Keratinocyte (primary cell): ENCODE measurements around the gene EWSR1. TPM values are rescaled to one million over a fixed set of nuclear protein-coding genes. Genes with fewer than 3 reads are reported as not detected.

Source experiments
- DNase-seq: peaks from one replicate; pipeline ENCODE4 v3.0.0-alpha.2; 2011; ENCODE audit warnings: low read depth, missing footprints, low spot score
- FAIRE-seq: peaks from 2 replicates; lab custom pipeline; 2011; peaks lifted over from hg19 to GRCh38; lab: Jason Lieb, UNC
- H2AFZ ChIP-seq: 2 replicates; pipeline ENCODE4 v1.6.0; 2012; ENCODE audit warnings: low read length, control low read depth, inconsistent platforms; ENCODE audit not compliant: control insufficient read depth
- H3K27ac ChIP-seq: 2 replicates; pipeline ENCODE4 v1.5.1; 2011; ENCODE audit warnings: low read length; ENCODE audit not compliant: control insufficient read depth, insufficient read depth
- H3K27me3 ChIP-seq: 3 replicates; pipeline ENCODE4 v1.6.0; 2011; ENCODE audit warnings: low read length; ENCODE audit not compliant: control insufficient read depth, insufficient read depth; ENCODE audit errors: extremely low read depth
- H3K36me3 ChIP-seq, 2 experiments: 2 replicates in 1 of 2; 3 replicates in 1 of 2; pipeline ENCODE4 v1.5.1; 2011; ENCODE audit warnings: low read length in 2 of 2, mild to moderate bottlenecking in 1 of 2; ENCODE audit not compliant: control insufficient read depth in 2 of 2, insufficient read depth in 2 of 2; ENCODE audit errors: extremely low read depth in 1 of 2
- H3K4me1 ChIP-seq: 3 replicates; pipeline ENCODE4 v1.5.1; 2011; ENCODE audit warnings: low read length; ENCODE audit not compliant: control insufficient read depth, insufficient read depth; ENCODE audit errors: extremely low read depth
- H3K4me2 ChIP-seq: 3 replicates; pipeline ENCODE4 v1.6.0; 2011; ENCODE audit warnings: low read depth, low read length; ENCODE audit not compliant: control insufficient read depth, insufficient read depth; ENCODE audit errors: extremely low read depth
- H3K4me3 ChIP-seq, 3 experiments: fragments of 200-600 bp in 1 of 3; sonication (generic) in 1 of 3; 2 replicates in 2 of 3; 3 replicates in 1 of 3; pipeline ENCODE4 v1.5.1; 2011 to 2016; ENCODE audit warnings: low read length in 3 of 3, mild to moderate bottlenecking in 3 of 3, control low read depth in 2 of 3, inconsistent platforms in 1 of 3, low read depth in 1 of 3, mixed read lengths in 1 of 3, mixed run types in 1 of 3, moderate library complexity in 1 of 3; ENCODE audit not compliant: control insufficient read depth in 2 of 3, insufficient read depth in 2 of 3; ENCODE audit errors: extremely low read depth in 1 of 3
- H3K79me2 ChIP-seq: 2 replicates; pipeline ENCODE4 v1.6.0; 2012; ENCODE audit warnings: low read length; ENCODE audit not compliant: control insufficient read depth, insufficient read depth
- H3K9ac ChIP-seq: 3 replicates; pipeline ENCODE4 v1.6.0; 2011; ENCODE audit warnings: low read length; ENCODE audit not compliant: control insufficient read depth, insufficient read depth; ENCODE audit errors: extremely low read depth
- H3K9me1 ChIP-seq: 3 replicates; pipeline ENCODE4 v1.6.0; 2011; ENCODE audit warnings: low read length; ENCODE audit not compliant: control insufficient read depth, insufficient read depth; ENCODE audit errors: extremely low read depth
- H3K9me3 ChIP-seq: 2 replicates; pipeline ENCODE4 v1.5.1; 2012; ENCODE audit warnings: low read depth, low read length; ENCODE audit not compliant: control insufficient read depth
- H4K20me1 ChIP-seq: 3 replicates; pipeline ENCODE4 v1.6.0; 2011; ENCODE audit warnings: low read length; ENCODE audit not compliant: control insufficient read depth, insufficient read depth; ENCODE audit errors: extremely low read depth
- CTCF ChIP-seq, 3 experiments: IDR thresholded peaks in 1 of 3; conservative IDR thresholded peaks in 1 of 3; optimal IDR thresholded peaks in 1 of 3; 2 replicates in 2 of 3; 3 replicates in 1 of 3; pipeline versions ENCODE3 to v1.5.1; 2011; ENCODE audit warnings: low read length in 3 of 3, mild to moderate bottlenecking in 3 of 3, moderate library complexity in 2 of 3, control low read depth in 1 of 3, inconsistent platforms in 1 of 3; ENCODE audit not compliant: insufficient read depth in 2 of 3; ENCODE audit errors: extremely low read depth in 1 of 3
- EZH2 ChIP-seq: IDR thresholded peaks from one replicate; pipeline ENCODE4 v1.6.1; 2012; ENCODE audit warnings: inconsistent platforms, mild to moderate bottlenecking, low read length, moderate library complexity
- dilution Hi-C: fragments of 300-500 bp; cut with MboI; formaldehyde crosslinking; loops from one replicate; pipeline ENCODE4 v1.7.0; 2020; ENCODE audit warnings: low sequenced_read_pairs; ENCODE audit not compliant: extremely low pct_ligation_motif_present
- polyA plus RNA-seq, 5 experiments: library from polyadenylated mRNA; depleted of rRNA in 3 of 5; stranded (reverse) in 3 of 5; stranded (forward) in 1 of 5; unstranded in 1 of 5; fragments of >200 nt; gene quantifications; 1 replicate in 1 of 5; 2 replicates in 3 of 5; 3 replicates in 1 of 5; pipeline versions ENCODE4 v1.2.1 to v1.2.3, GENCODE V29; 2011 to 2012; ENCODE audit warnings: missing spikeins in 2 of 5, low read depth in 1 of 5, low replicate concordance in 1 of 5

The EWSR1 gene
- polyA plus RNA-seq, 1 donor (not counting 4 experiments of a cell fraction or from before 2014, with no cell fraction given): 245 TPM

GRCh38 chr22:29325785-29326315, 57.8 kb downstream of the EWSR1 start:
- TF ChIP-seq CTCF (optimal IDR thresholded peaks at IDR 0.05 in 1 of 3, IDR thresholded peaks at IDR 0.05 in 1 of 3, conservative IDR thresholded peaks at IDR 0.05 in 1 of 3; ENCODE audit: extremely low read depth in 1 of 3, insufficient read depth in 2 of 3, low read length in 3 of 3): no peak
- no peak for TF ChIP-seq EZH2
- Histone ChIP-seq H3K36me3 (peaks cover 11 to 23% of the 10 kb centered on the region in 2 experiments), H3K27me3 (no peaks in the 10 kb centered on the region), H3K9ac (no peak overlapping the region), H3K27ac (no peak overlapping the region), H3K4me1 (no peaks in the 10 kb centered on the region), H2AFZ (no peak overlapping the region), H3K79me2 (no peaks in the 10 kb centered on the region), H3K4me2 (no peak overlapping the region), H3K9me3 (no peaks in the 10 kb centered on the region), H3K4me3 (no peak overlapping the region), H3K9me1 (no peaks in the 10 kb centered on the region), H4K20me1 (no peaks in the 10 kb centered on the region)
- dilution Hi-C loops: no loop called here
- DNase-seq: no peak
- FAIRE-seq: no peak

GRCh38 chr22:29326481-29326880, 58.4 kb downstream of the EWSR1 start:
- Histone ChIP-seq H4K20me1 (no peaks in the 10 kb centered on the region), H3K4me3 (no peak overlapping the region), H3K4me1 (no peaks in the 10 kb centered on the region), H3K9me1 (no peaks in the 10 kb centered on the region), H2AFZ (no peak overlapping the region), H3K36me3 (peaks cover 13 to 26% of the 10 kb centered on the region in 2 experiments), H3K27ac (no peak overlapping the region), H3K9ac (no peak overlapping the region), H3K79me2 (no peaks in the 10 kb centered on the region), H3K4me2 (no peak overlapping the region), H3K27me3 (no peaks in the 10 kb centered on the region), H3K9me3 (no peaks in the 10 kb centered on the region)
- no peak for FAIRE-seq
- DNase-seq: no peak
- TF ChIP-seq EZH2 (no peak), CTCF (optimal IDR thresholded peaks at IDR 0.05 in 1 of 3, IDR thresholded peaks at IDR 0.05 in 1 of 3, conservative IDR thresholded peaks at IDR 0.05 in 1 of 3; ENCODE audit: extremely low read depth in 1 of 3, insufficient read depth in 2 of 3, low read length in 3 of 3) (no peak)
- dilution Hi-C loops: no loop called here
